ENCODE results near the gene TPM4.
"Not testable (repeated sequence)": the region's sequence is repeated elsewhere in the genome, so short reads cannot be mapped to it uniquely, and the experiment has no call there.

Gene TPM4

GRCh38 chr19:16091546-16092475 is 15.5 kb downstream of the TPM4 start:
- FAIRE-seq (no peak), DNase-seq (ENCODE audit: extremely low spot score, insufficient read length, low read depth) (no peak)

GRCh38 chr19:16094360-16095070 is 18.2 kb downstream of the TPM4 start:
- no peak for DNase-seq (ENCODE audit: extremely low spot score, insufficient read length, low read depth)
- FAIRE-seq: no peak

GRCh38 chr19:16095071-16095571 is 18.8 kb downstream of the TPM4 start:
- no peak for FAIRE-seq

GRCh38 chr19:16096280-16096855 is 20.1 kb downstream of the TPM4 start:
- no peak for FAIRE-seq
- DNase-seq (ENCODE audit: extremely low spot score, insufficient read length, low read depth): no peak

More at GRCh38 chr19:16095071-16095571, 18.8 kb downstream of the TPM4 start:
- no peak for DNase-seq (ENCODE audit: extremely low spot score, insufficient read length, low read depth)

GRCh38 chr19:16098416-16098768 is 22.1 kb downstream of the TPM4 start:
- FAIRE-seq (no peak), DNase-seq (ENCODE audit: extremely low spot score, insufficient read length, low read depth) (no peak)

GRCh38 chr19:16098821-16099220 is 22.5 kb downstream of the TPM4 start:
- DNase-seq (ENCODE audit: extremely low spot score, insufficient read length, low read depth) (no peak), FAIRE-seq (no peak)

- not testable (repeated sequence) for DNase-seq (ENCODE audit: extremely low spot score, insufficient read length, low read depth); FAIRE-seq
Observed at GRCh38 chr19:16099314-16099965, 23.1 kb downstream of the TPM4 start.

GRCh38 chr19:16100524-16100923 is 24.2 kb downstream of the TPM4 start:
- FAIRE-seq: no peak
- DNase-seq (ENCODE audit: extremely low spot score, insufficient read length, low read depth): no peak

GRCh38 chr19:16104722-16105121 is 28.4 kb downstream of the TPM4 start:
- DNase-seq (ENCODE audit: extremely low spot score, insufficient read length, low read depth): no peak
- no peak for FAIRE-seq

- no peak for DNase-seq (ENCODE audit: extremely low spot score, insufficient read length, low read depth)
- peak; percentile 48 for FAIRE-seq
Observed at GRCh38 chr19:16106121-16106520, 29.8 kb downstream of the TPM4 start.

- DNase-seq (ENCODE audit: extremely low spot score, insufficient read length, low read depth) (peak; percentile 93), FAIRE-seq (peak; percentile 98)
Observed at GRCh38 chr19:16111160-16111908, 35.0 kb downstream of the TPM4 start, which contains the start of gene RAB8A. TSS of gene RAB8A (plus strand) at chr19:16111889. CDS start at chr19:16111902, 13 bp downstream.

- DNase-seq (ENCODE audit: extremely low spot score, insufficient read length, low read depth) (no peak), FAIRE-seq (no peak)
Observed at GRCh38 chr19:16111909-16112752, 35.8 kb downstream of the TPM4 start.

- DNase-seq (ENCODE audit: extremely low spot score, insufficient read length, low read depth) (no peak), FAIRE-seq (no peak)
Observed at GRCh38 chr19:16112778-16113177, 36.5 kb downstream of the TPM4 start.

GRCh38 chr19:16113727-16114126 is 37.4 kb downstream of the TPM4 start:
- no peak for FAIRE-seq

GRCh38 chr19:16115301-16116039 is 39.2 kb downstream of the TPM4 start:
- no peak for FAIRE-seq
- DNase-seq (ENCODE audit: extremely low spot score, insufficient read length, low read depth): no peak

More at GRCh38 chr19:16113727-16114126, 37.4 kb downstream of the TPM4 start:
- DNase-seq (ENCODE audit: extremely low spot score, insufficient read length, low read depth): no peak

- DNase-seq (ENCODE audit: extremely low spot score, insufficient read length, low read depth): no peak
- no peak for FAIRE-seq
Observed at GRCh38 chr19:16116067-16116466, 39.8 kb downstream of the TPM4 start.

- FAIRE-seq (peak; percentile 80), DNase-seq (ENCODE audit: extremely low spot score, insufficient read length, low read depth) (no peak)
Observed at GRCh38 chr19:16117594-16118033, 41.3 kb downstream of the TPM4 start.
